Endothelial cell (in vitro differentiated cells): ENCODE results near the gene LMOD2. TPM values are rescaled to one million over a fixed set of nuclear protein-coding genes. Genes with fewer than 3 reads are reported as not detected.

Experiments used
- DNase-seq: peaks from one replicate; pipeline ENCODE4 v3.0.0; 2021; ENCODE audit warnings: low spot score
- H3K27ac Mint-ChIP-seq: one replicate; pipeline ENCODE4 v1.8.0; 2021; ENCODE audit warnings: mixed read lengths, inconsistent platforms; ENCODE audit not compliant: unreplicated experiment
- H3K27me3 Mint-ChIP-seq: one replicate; pipeline ENCODE4 v1.8.0; 2021; ENCODE audit warnings: mild to moderate bottlenecking, moderate library complexity, mixed read lengths, inconsistent platforms; ENCODE audit not compliant: unreplicated experiment
- H3K36me3 Mint-ChIP-seq: one replicate; pipeline ENCODE4 v1.8.0; 2021; ENCODE audit warnings: mild to moderate bottlenecking, low read depth, mixed read lengths, inconsistent platforms; ENCODE audit not compliant: unreplicated experiment
- H3K4me1 Mint-ChIP-seq: one replicate; pipeline ENCODE4 v1.8.0; 2021; ENCODE audit warnings: mild to moderate bottlenecking, mixed read lengths, inconsistent platforms; ENCODE audit not compliant: unreplicated experiment
- H3K4me3 Mint-ChIP-seq: one replicate; pipeline ENCODE4 v1.8.0; 2021; ENCODE audit warnings: mild to moderate bottlenecking, mixed read lengths, inconsistent platforms; ENCODE audit not compliant: unreplicated experiment
- H3K9me3 Mint-ChIP-seq: one replicate; pipeline ENCODE4 v1.8.0; 2021; ENCODE audit warnings: mixed read lengths, inconsistent platforms; ENCODE audit not compliant: unreplicated experiment
- CTCF ChIP-seq: fragments of 200-600 bp; sonication (generic); IDR thresholded peaks from one replicate; pipeline ENCODE4 v1.5.0; 2021; ENCODE audit warnings: antibody characterized with exemption; ENCODE audit not compliant: unreplicated experiment
- total RNA-seq: library from RNA; stranded (reverse); fragmentation: NEBNext Ultra II Directional; extraction: Animal tissue kit (Norgen Biotek cat#: 25700); gene quantifications from one replicate; pipeline ENCODE4 v1.2.1, GENCODE V29; 2021; ENCODE audit not compliant: unreplicated experiment

The LMOD2 gene
- total RNA-seq, 1 donor from 2014 or later: not detected

GRCh38 chr7:123662293-123662692 is 6.6 kb downstream of the LMOD2 start:
- Mint-ChIP-seq H3K27ac (no peak overlapping the region), H3K9me3 (no peaks in the 10 kb centered on the region), H3K4me3 (no peak overlapping the region), H3K36me3 (no peaks in the 10 kb centered on the region), H3K27me3 (peaks cover 12% of the 10 kb centered on the region), H3K4me1 (no peaks in the 10 kb centered on the region)
- no peak for DNase-seq
- no peak for TF ChIP-seq CTCF

GRCh38 chr7:123662755-123663154 is 7.1 kb downstream of the LMOD2 start:
- H3K9me3 Mint-ChIP-seq: no peaks in the 10 kb centered on the region
- no peaks in the 10 kb centered on the region for H3K36me3 Mint-ChIP-seq
- H3K4me1 Mint-ChIP-seq: no peaks in the 10 kb centered on the region
- no peak for DNase-seq
- H3K27me3 Mint-ChIP-seq: peaks cover 12% of the 10 kb centered on the region
- no peak for TF ChIP-seq CTCF
- H3K4me3 Mint-ChIP-seq: no peak overlapping the region
- no peak overlapping the region for H3K27ac Mint-ChIP-seq

GRCh38 chr7:123663200-123663599 is 7.5 kb downstream of the LMOD2 start:
- Mint-ChIP-seq H3K4me3 (no peak overlapping the region), H3K9me3 (no peaks in the 10 kb centered on the region), H3K27ac (no peak overlapping the region), H3K36me3 (no peaks in the 10 kb centered on the region), H3K27me3 (peaks cover 12% of the 10 kb centered on the region), H3K4me1 (no peaks in the 10 kb centered on the region)
- no peak for TF ChIP-seq CTCF
- no peak for DNase-seq

- DNase-seq: no peak
- Mint-ChIP-seq H3K36me3 (no peaks in the 10 kb centered on the region), H3K4me1 (no peaks in the 10 kb centered on the region), H3K27ac (no peak overlapping the region), H3K27me3 (peaks cover 5% of the 10 kb centered on the region), H3K4me3 (no peak overlapping the region), H3K9me3 (no peaks in the 10 kb centered on the region)
- no peak for TF ChIP-seq CTCF
These were observed 9.5 kb downstream of the LMOD2 start for GRCh38 chr7:123665157-123665556.

- Mint-ChIP-seq H3K27me3 (peaks cover 5% of the 10 kb centered on the region), H3K27ac (no peak overlapping the region), H3K4me3 (no peak overlapping the region), H3K9me3 (no peaks in the 10 kb centered on the region), H3K36me3 (no peaks in the 10 kb centered on the region), H3K4me1 (no peaks in the 10 kb centered on the region)
- no peak for TF ChIP-seq CTCF
- no peak for DNase-seq
These were observed 10.2 kb downstream of the LMOD2 start for GRCh38 chr7:123665896-123666295.
